Measurements from ENCODE around the gene FUT8. TPM values are rescaled to one million over a fixed set of nuclear protein-coding genes. Genes with fewer than 3 reads are reported as not detected.

The FUT8 gene
- total RNA-seq, 5 donors from 2014 or later (not counting 1 experiment from before 2014, with no cell fraction given): 37.6 to 51.7 (median 43.9) TPM

DNA sequence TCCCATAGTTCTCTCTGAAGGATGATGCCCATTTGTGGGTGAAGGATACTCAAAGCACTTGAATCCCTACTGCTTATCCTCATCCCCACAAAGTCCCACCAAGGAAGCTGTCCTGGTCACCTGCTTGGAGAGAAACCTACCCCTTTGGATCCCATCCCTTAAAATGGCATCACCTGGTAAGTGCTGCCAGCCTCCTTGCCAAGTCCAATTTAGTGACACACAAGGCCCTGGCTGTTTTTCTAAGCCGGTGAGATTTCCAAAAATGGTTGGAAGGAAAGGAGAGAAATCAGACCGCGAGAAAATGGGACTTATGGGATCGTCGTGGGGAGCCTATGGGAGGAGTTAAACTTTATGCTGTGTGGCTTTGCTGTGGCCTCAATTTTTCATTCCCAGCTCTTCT lies 358.2 kb downstream of the FUT8 start:
- POLR2A ChIA-PET: no interaction called here
- no peak for ATAC-seq (replicated peaks in 1 of 4)

GRCh38 chr14:65771271-65771670 lies 358.7 kb downstream of the FUT8 start:
- CTCF ChIA-PET: interaction anchor here in 1 of 2 donors (0.7 kb wide), 1 partner anchor 483 kb away, joined by 3 read pairs; no protein-coding TSS in a partner anchor
- Histone ChIP-seq H3K27ac (ENCODE audit: low read length) (no peak overlapping the region), H3K4me3 (ENCODE audit: control insufficient read depth in 1 of 2, extremely low read depth in 1 of 2, low read length in 1 of 2) (no peak overlapping the region), H3K36me3 (ENCODE audit: control insufficient read depth in 2 of 2, extremely low read depth in 1 of 2, insufficient read depth in 1 of 2, low read length in 1 of 2) (no peaks in the 10 kb centered on the region), H3K9me3 (no peaks in the 10 kb centered on the region), H3K4me1 (ENCODE audit: control insufficient read depth in 1 of 2, extremely low read depth in 1 of 2, insufficient read depth in 2 of 2, low read length in 2 of 2) (no peaks in the 10 kb centered on the region), H3K27me3 (replicated peaks in 1 of 2; ENCODE audit: control insufficient read depth in 2 of 2, extremely low read depth in 1 of 2, insufficient read depth in 2 of 2, low read length in 1 of 2) (no peaks in the 10 kb centered on the region)
- DNase-seq: no peak
- WGBS (ENCODE audit: insufficient coverage): no CpG with 5 or more reads among the region's 3 CpGs
- H3K27ac Mint-ChIP-seq: no peak overlapping the region
- no peaks in the 10 kb centered on the region for H3K36me3 Mint-ChIP-seq
- no peaks in the 10 kb centered on the region for H3K4me1 Mint-ChIP-seq
- POLR2A ChIA-PET: no interaction called here
- peaks cover 0 to 9% (median 0%) of the 10 kb centered on the region in 3 donors for H3K9me3 Mint-ChIP-seq
- no peaks in the 10 kb centered on the region for H3K27me3 Mint-ChIP-seq
- ATAC-seq (replicated peaks in 1 of 4): no peak
- no peak overlapping the region for H3K4me3 Mint-ChIP-seq

More for the DNA sequence above, 358.2 kb downstream of the FUT8 start:
- Histone ChIP-seq H3K36me3 (ENCODE audit: control insufficient read depth in 2 of 2, extremely low read depth in 1 of 2, insufficient read depth in 1 of 2, low read length in 1 of 2) (no peaks in the 10 kb centered on the region), H3K4me3 (ENCODE audit: control insufficient read depth in 1 of 2, extremely low read depth in 1 of 2, low read length in 1 of 2) (no peak overlapping the region), H3K4me1 (ENCODE audit: control insufficient read depth in 1 of 2, extremely low read depth in 1 of 2, insufficient read depth in 2 of 2, low read length in 2 of 2) (no peaks in the 10 kb centered on the region), H3K9me3 (no peaks in the 10 kb centered on the region), H3K27ac (ENCODE audit: low read length) (no peak overlapping the region), H3K27me3 (replicated peaks in 1 of 2; ENCODE audit: control insufficient read depth in 2 of 2, extremely low read depth in 1 of 2, insufficient read depth in 2 of 2, low read length in 1 of 2) (no peaks in the 10 kb centered on the region)
- Mint-ChIP-seq H3K9me3 (peaks cover 0 to 9% (median 0%) of the 10 kb centered on the region in 3 donors), H3K27ac (no peak overlapping the region), H3K4me3 (no peak overlapping the region), H3K4me1 (no peaks in the 10 kb centered on the region), H3K27me3 (no peaks in the 10 kb centered on the region), H3K36me3 (no peaks in the 10 kb centered on the region)
- WGBS (ENCODE audit: insufficient coverage): no CpG with 5 or more reads among the region's 5 CpGs
- DNase-seq: no peak
- CTCF ChIA-PET: no interaction called here

DNA sequence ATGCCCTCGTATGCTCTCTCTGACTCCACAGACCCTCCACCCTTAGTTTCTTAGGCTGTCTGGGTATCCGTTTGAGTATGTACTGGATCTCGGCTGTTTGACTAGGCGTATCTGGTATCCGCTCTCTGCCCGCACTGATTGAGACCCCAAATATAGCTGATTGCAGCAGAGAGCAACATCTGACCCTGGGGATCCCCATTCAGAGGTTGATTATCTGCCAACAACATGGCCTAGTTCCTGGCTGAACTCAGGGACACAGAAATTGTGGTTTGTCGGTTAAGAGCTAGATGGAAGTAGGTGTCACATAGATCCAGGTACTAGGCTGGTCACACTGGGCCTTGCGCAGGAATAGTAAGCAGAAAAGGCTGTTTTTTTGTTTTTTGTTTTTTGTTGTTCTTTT lies 359.9 kb downstream of the FUT8 start:
- no peaks in the 10 kb centered on the region for H3K4me1 Mint-ChIP-seq
- CTCF ChIA-PET: no interaction called here

DNA sequence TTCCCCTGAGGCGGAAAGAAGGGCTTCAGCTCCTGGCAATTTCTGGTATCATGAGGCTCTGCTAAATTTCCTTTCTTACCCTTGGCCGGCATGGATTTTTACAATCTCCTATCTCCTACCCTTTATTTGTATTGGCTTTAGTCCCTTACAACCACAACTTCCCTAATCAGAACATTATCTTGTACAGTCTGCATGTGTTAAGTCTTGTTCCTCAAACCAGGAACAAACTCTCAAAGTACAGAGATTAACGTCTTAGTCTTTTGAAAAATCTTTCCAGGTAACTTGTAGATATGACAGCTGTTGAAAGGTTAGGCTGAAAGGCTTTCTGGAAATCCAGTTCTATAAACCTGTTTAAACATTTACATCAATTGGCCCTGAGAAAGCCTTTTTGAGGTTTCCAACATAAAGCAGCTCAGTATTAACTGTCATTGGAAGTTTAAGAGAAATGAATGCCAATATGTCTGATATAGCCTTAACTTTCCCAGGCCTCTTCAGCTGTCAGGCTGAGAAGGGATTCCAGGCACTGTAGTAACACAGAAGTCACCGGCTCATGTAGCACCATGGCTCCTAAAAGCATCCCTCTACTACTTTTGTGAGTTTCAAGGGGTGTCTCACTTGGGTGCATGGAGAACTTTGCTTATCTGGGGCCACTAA lies 360.5 kb downstream of the FUT8 start:
- DNase-seq (no peak), ATAC-seq (replicated peaks in 1 of 4) (no peak)
- H3K4me1 Mint-ChIP-seq: no peaks in the 10 kb centered on the region
- H3K36me3 Mint-ChIP-seq: no peaks in the 10 kb centered on the region
- no peaks in the 10 kb centered on the region for H3K27me3 Mint-ChIP-seq
- no peaks in the 10 kb centered on the region for H3K9me3 ChIP-seq
- H3K9me3 Mint-ChIP-seq: peaks cover 0 to 8% (median 0%) of the 10 kb centered on the region in 3 donors
- ChIA-PET CTCF (no interaction called here), POLR2A (interaction anchor here in 1 of 2 donors (0.6 kb wide), 1 partner anchor 1317 kb away, joined by 3 read pairs; no protein-coding TSS in a partner anchor)
- no peaks in the 10 kb centered on the region for H3K27me3 ChIP-seq (replicated peaks in 1 of 2; ENCODE audit: control insufficient read depth in 2 of 2, extremely low read depth in 1 of 2, insufficient read depth in 2 of 2, low read length in 1 of 2)
- 100% methylated on average over 1 of the region's 4 CpGs for WGBS (ENCODE audit: insufficient coverage)
- H3K4me3 Mint-ChIP-seq: no peak overlapping the region
- no peaks in the 10 kb centered on the region for H3K4me1 ChIP-seq (ENCODE audit: control insufficient read depth in 1 of 2, extremely low read depth in 1 of 2, insufficient read depth in 2 of 2, low read length in 2 of 2)
- H3K36me3 ChIP-seq (ENCODE audit: control insufficient read depth in 2 of 2, extremely low read depth in 1 of 2, insufficient read depth in 1 of 2, low read length in 1 of 2): no peaks in the 10 kb centered on the region
- H3K27ac ChIP-seq (ENCODE audit: low read length): no peak overlapping the region
- no peak overlapping the region for H3K4me3 ChIP-seq (ENCODE audit: control insufficient read depth in 1 of 2, extremely low read depth in 1 of 2, low read length in 1 of 2)
- no peak overlapping the region for H3K27ac Mint-ChIP-seq

More for the DNA sequence above, 359.9 kb downstream of the FUT8 start:
- POLR2A ChIA-PET: interaction anchor here in 1 of 2 donors (0.6 kb wide), 1 partner anchor 1318 kb away, joined by 3 read pairs; no protein-coding TSS in a partner anchor
- ATAC-seq (replicated peaks in 1 of 4): no peak
- no peak overlapping the region for H3K4me3 ChIP-seq (ENCODE audit: control insufficient read depth in 1 of 2, extremely low read depth in 1 of 2, low read length in 1 of 2)
- no peaks in the 10 kb centered on the region for H3K4me1 ChIP-seq (ENCODE audit: control insufficient read depth in 1 of 2, extremely low read depth in 1 of 2, insufficient read depth in 2 of 2, low read length in 2 of 2)
- H3K9me3 Mint-ChIP-seq: peaks cover 0 to 9% (median 0%) of the 10 kb centered on the region in 3 donors
- H3K36me3 ChIP-seq (ENCODE audit: control insufficient read depth in 2 of 2, extremely low read depth in 1 of 2, insufficient read depth in 1 of 2, low read length in 1 of 2): no peaks in the 10 kb centered on the region
- no peaks in the 10 kb centered on the region for H3K36me3 Mint-ChIP-seq
- H3K9me3 ChIP-seq: no peaks in the 10 kb centered on the region
- H3K27ac ChIP-seq (ENCODE audit: low read length): no peak overlapping the region
- H3K27me3 ChIP-seq (replicated peaks in 1 of 2; ENCODE audit: control insufficient read depth in 2 of 2, extremely low read depth in 1 of 2, insufficient read depth in 2 of 2, low read length in 1 of 2): no peaks in the 10 kb centered on the region
- 90% methylated on average over 8 of the region's 8 CpGs for WGBS (ENCODE audit: insufficient coverage)
- no peak overlapping the region for H3K4me3 Mint-ChIP-seq
- H3K27me3 Mint-ChIP-seq: no peaks in the 10 kb centered on the region
- DNase-seq: no peak
- no peak overlapping the region for H3K27ac Mint-ChIP-seq

DNA sequence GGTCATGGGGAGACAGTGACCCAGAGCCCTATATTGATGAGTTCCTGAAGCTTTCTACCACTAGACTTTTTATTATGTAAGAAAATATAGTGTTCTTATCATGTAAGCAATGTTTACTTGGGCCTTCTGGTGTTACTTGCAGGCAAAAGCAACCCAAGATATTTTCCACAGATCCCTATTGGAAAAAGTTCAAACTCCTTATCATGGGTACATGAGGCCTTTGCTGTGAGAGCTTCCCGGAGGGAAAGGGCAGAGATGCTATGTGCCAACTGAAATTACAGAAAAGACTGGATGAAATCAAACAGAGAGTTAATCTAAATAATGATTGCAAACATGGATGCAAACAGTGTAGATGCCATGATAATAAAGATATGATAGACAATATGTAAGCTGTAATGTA lies 361.5 kb downstream of the FUT8 start:
- no peak overlapping the region for H3K4me3 Mint-ChIP-seq
- POLR2A ChIA-PET: no interaction called here
- H3K4me3 ChIP-seq (ENCODE audit: control insufficient read depth in 1 of 2, extremely low read depth in 1 of 2, low read length in 1 of 2): no peak overlapping the region
- DNase-seq (no peak), ATAC-seq (replicated peaks in 1 of 4) (no peak)
- H3K4me1 ChIP-seq (ENCODE audit: control insufficient read depth in 1 of 2, extremely low read depth in 1 of 2, insufficient read depth in 2 of 2, low read length in 2 of 2): no peaks in the 10 kb centered on the region
- 100% methylated on average over 1 of the region's 1 CpG for WGBS (ENCODE audit: insufficient coverage)
- H3K9me3 Mint-ChIP-seq: no peaks in the 10 kb centered on the region
- H3K9me3 ChIP-seq: no peaks in the 10 kb centered on the region
- no peaks in the 10 kb centered on the region for H3K36me3 Mint-ChIP-seq
- H3K4me1 Mint-ChIP-seq: no peaks in the 10 kb centered on the region
- no peaks in the 10 kb centered on the region for H3K36me3 ChIP-seq (ENCODE audit: control insufficient read depth in 2 of 2, extremely low read depth in 1 of 2, insufficient read depth in 1 of 2, low read length in 1 of 2)
- CTCF ChIA-PET: no interaction called here
- no peaks in the 10 kb centered on the region for H3K27me3 Mint-ChIP-seq
- H3K27ac Mint-ChIP-seq: no peak overlapping the region
- H3K27ac ChIP-seq (ENCODE audit: low read length): no peak overlapping the region
- no peaks in the 10 kb centered on the region for H3K27me3 ChIP-seq (replicated peaks in 1 of 2; ENCODE audit: control insufficient read depth in 2 of 2, extremely low read depth in 1 of 2, insufficient read depth in 2 of 2, low read length in 1 of 2)

DNA sequence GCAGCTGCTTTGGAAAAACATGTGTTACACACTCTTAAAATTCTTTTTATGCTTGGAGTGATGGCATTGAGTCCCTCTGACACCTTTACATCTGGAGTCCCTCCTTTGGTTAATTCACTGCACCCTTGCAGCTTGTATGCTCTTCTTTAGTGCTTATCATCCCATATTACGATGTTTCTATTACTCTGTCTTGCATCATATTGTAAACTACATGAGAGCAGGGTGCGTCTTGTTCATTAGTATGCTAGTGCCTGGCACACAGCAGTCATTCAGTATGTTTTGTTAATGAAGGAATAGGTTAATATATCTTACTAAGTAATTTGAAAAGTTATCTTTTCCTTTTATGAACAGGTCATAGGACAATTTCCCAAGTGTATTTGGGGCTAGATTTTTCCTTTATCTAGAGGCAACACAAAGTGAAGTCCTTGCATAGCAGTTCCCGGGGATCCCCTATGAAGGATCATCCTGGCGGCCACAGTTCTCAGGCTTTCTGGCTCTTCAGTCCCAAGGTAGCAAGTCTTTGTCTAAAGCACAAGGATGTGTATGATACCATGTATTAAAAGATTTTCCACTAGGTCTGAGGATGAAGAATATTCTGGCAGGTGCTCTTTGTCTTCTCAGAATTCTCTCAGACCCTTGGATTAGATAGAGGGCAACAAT lies 363.8 kb downstream of the FUT8 start:
- H3K36me3 ChIP-seq (ENCODE audit: control insufficient read depth in 2 of 2, extremely low read depth in 1 of 2, insufficient read depth in 1 of 2, low read length in 1 of 2): no peaks in the 10 kb centered on the region
- no peak overlapping the region for H3K4me3 ChIP-seq (ENCODE audit: control insufficient read depth in 1 of 2, extremely low read depth in 1 of 2, low read length in 1 of 2)
- ATAC-seq (replicated peaks in 1 of 4): no peak
- Mint-ChIP-seq H3K27me3 (no peaks in the 10 kb centered on the region), H3K9me3 (no peaks in the 10 kb centered on the region), H3K36me3 (no peaks in the 10 kb centered on the region), H3K4me3 (no peak overlapping the region), H3K27ac (no peak overlapping the region), H3K4me1 (no peaks in the 10 kb centered on the region)
- H3K4me1 ChIP-seq (ENCODE audit: control insufficient read depth in 1 of 2, extremely low read depth in 1 of 2, insufficient read depth in 2 of 2, low read length in 2 of 2): no peaks in the 10 kb centered on the region
- ChIA-PET CTCF (no interaction called here), POLR2A (interaction anchor here in 1 of 2 donors (0.6 kb wide), 1 partner anchor 235 kb away, joined by 3 read pairs; no protein-coding TSS in a partner anchor)
- no peaks in the 10 kb centered on the region for H3K9me3 ChIP-seq
- H3K27me3 ChIP-seq (replicated peaks in 1 of 2; ENCODE audit: control insufficient read depth in 2 of 2, extremely low read depth in 1 of 2, insufficient read depth in 2 of 2, low read length in 1 of 2): no peaks in the 10 kb centered on the region
- no peak overlapping the region for H3K27ac ChIP-seq (ENCODE audit: low read length)
- DNase-seq: no peak
- no CpG with 5 or more reads among the region's 4 CpGs for WGBS (ENCODE audit: insufficient coverage)

All from T-cell (primary cell).